Caco-2 (cell line): ENCODE results near the gene PPP1R3C. TPM values are rescaled to one million over a fixed set of nuclear protein-coding genes. Genes with fewer than 3 reads are reported as not detected.

Source experiments
- BruUV-seq: library from RNA; stranded (reverse); fragments of 400-500 nt; replicated peaks from 2 replicates; lab custom pipeline; 2021; lab: Mats Ljungman, UMichigan
- CTCF ChIA-PET: fragments of 300-600 bp; sonication (Branson Sonifier 250); formaldehyde crosslinking; loops from one replicate; lab custom pipeline; 2022; ENCODE audit warnings: antibody characterized with exemption; lab: Charles Lee
- POLR2A ChIA-PET: fragments of 300-600 bp; sonication (Branson Sonifier 250); formaldehyde crosslinking; loops from one replicate; lab custom pipeline; 2022; ENCODE audit warnings: antibody characterized with exemption; lab: Charles Lee
- DNase-seq, 2 experiments: peaks; one replicate each; pipeline versions ENCODE4 v3.0.0 to v3.0.0-alpha.2; 2020 to 2022
- H3K27me3 ChIP-seq: replicated peaks from 2 replicates; pipeline ENCODE4 v1.6.0; 2011; ENCODE audit warnings: low read length; ENCODE audit not compliant: control insufficient read depth, insufficient read depth
- H3K36me3 ChIP-seq: 2 replicates; pipeline ENCODE4 v1.5.1; 2011; ENCODE audit warnings: low read length; ENCODE audit not compliant: control insufficient read depth, insufficient read depth
- H3K4me1 ChIP-seq: fragments of 250-450 bp; sonication (Bioruptor Pico); 2 replicates; pipeline ENCODE4 v1.5.1; 2020; ENCODE audit warnings: mild to moderate bottlenecking
- H3K4me3 ChIP-seq: 2 replicates; pipeline ENCODE4 v1.5.1; 2011; ENCODE audit warnings: low read depth, mild to moderate bottlenecking, control low read depth, low read length
- H3K9me3 ChIP-seq: fragments of 250-450 bp; sonication (Bioruptor Pico); 2 replicates; pipeline ENCODE4 v1.5.1; 2020; ENCODE audit warnings: mild to moderate bottlenecking, moderate library complexity
- H3K27ac Mint-ChIP-seq: one replicate; pipeline ENCODE4 v1.8.0; 2022; ENCODE audit warnings: mixed read lengths; ENCODE audit not compliant: unreplicated experiment
- H3K27me3 Mint-ChIP-seq: one replicate; pipeline ENCODE4 v1.8.0; 2022; ENCODE audit warnings: mixed read lengths; ENCODE audit not compliant: insufficient read depth, unreplicated experiment
- H3K36me3 Mint-ChIP-seq: one replicate; pipeline ENCODE4 v1.8.0; 2022; ENCODE audit warnings: mild to moderate bottlenecking, mixed read lengths; ENCODE audit not compliant: insufficient read depth, unreplicated experiment
- H3K4me1 Mint-ChIP-seq: one replicate; pipeline ENCODE4 v1.8.0; 2022; ENCODE audit warnings: low read depth, mixed read lengths; ENCODE audit not compliant: unreplicated experiment
- H3K4me3 Mint-ChIP-seq: one replicate; pipeline ENCODE4 v1.8.0; 2022; ENCODE audit warnings: mild to moderate bottlenecking, moderate library complexity, mixed read lengths; ENCODE audit not compliant: unreplicated experiment
- H3K9me3 Mint-ChIP-seq: one replicate; pipeline ENCODE4 v1.8.0; 2022; ENCODE audit warnings: mixed read lengths; ENCODE audit not compliant: unreplicated experiment
- intact Hi-C: fragments of 100-400 bp; cut with micrococcal nuclease; formaldehyde crosslinking; loops from one replicate; pipeline ENCODE4 v1.10.0; 2022; ENCODE audit not compliant: unreplicated experiment
- total RNA-seq: library from RNA; stranded (reverse); gene quantifications from 2 replicates; pipeline ENCODE4 v1.2.3, GENCODE V29; 2022
- TF ChIP-seq, protein P1 (sequence below), 2 experiments: fragments of 200-600 bp in 1 of 2; IDR thresholded peaks; 1 replicate in 1 of 2; 2 replicates in 1 of 2; pipeline versions ENCODE4 v1.5.1 to v1.8.0; 2011 to 2022; ENCODE audit warnings: antibody characterized with exemption in 1 of 2, control low read depth in 1 of 2, inconsistent platforms in 1 of 2, low read depth in 1 of 2, low read length in 1 of 2, mild to moderate bottlenecking in 1 of 2, moderate library complexity in 1 of 2; ENCODE audit not compliant: insufficient read depth in 1 of 2, severe bottlenecking in 1 of 2, unreplicated experiment in 1 of 2

PPP1R3C gene
- total RNA-seq, 1 experiment from 2014 or later: not detected

DNA sequence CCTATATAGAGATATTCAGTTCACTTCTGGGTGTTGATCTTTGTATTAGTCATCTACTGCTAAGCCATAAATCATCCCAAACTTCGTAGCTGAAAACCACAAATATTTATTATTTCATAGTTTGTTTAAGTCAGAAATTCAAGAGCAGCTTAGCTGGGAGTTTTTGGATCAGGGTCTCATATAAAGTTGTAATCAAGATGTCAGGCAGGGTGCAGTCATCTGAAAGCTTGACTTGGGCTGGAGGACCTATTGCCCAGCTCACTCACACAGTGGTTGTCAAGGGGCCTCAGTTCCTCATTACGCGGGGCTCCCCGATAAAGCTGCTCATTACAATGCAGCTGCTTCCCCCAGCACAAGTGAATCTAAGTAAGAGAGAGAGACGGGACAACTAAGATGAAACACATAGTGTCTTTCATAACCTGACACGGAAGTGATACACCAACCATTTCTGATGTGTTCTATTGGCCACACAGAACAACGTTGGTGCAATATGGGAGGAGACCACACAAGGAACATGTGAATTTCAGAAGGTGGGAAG, 15.7 kb downstream of the PPP1R3C start:
- BruUV-seq: no TSS peak
- TF ChIP-seq, protein P1, sequence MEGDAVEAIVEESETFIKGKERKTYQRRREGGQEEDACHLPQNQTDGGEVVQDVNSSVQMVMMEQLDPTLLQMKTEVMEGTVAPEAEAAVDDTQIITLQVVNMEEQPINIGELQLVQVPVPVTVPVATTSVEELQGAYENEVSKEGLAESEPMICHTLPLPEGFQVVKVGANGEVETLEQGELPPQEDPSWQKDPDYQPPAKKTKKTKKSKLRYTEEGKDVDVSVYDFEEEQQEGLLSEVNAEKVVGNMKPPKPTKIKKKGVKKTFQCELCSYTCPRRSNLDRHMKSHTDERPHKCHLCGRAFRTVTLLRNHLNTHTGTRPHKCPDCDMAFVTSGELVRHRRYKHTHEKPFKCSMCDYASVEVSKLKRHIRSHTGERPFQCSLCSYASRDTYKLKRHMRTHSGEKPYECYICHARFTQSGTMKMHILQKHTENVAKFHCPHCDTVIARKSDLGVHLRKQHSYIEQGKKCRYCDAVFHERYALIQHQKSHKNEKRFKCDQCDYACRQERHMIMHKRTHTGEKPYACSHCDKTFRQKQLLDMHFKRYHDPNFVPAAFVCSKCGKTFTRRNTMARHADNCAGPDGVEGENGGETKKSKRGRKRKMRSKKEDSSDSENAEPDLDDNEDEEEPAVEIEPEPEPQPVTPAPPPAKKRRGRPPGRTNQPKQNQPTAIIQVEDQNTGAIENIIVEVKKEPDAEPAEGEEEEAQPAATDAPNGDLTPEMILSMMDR (IDR thresholded peaks at IDR 0.05; ENCODE audit: insufficient read depth in 1 of 2, low read depth in 1 of 2, low read length in 1 of 2, severe bottlenecking in 1 of 2, unreplicated experiment in 1 of 2): no peak
- Histone ChIP-seq H3K36me3 (no peaks in the 10 kb centered on the region), H3K9me3 (no peaks in the 10 kb centered on the region; the same call in 1 of the 2 replicates), H3K4me1 (no peaks in the 10 kb centered on the region), H3K27me3 (no peaks in the 10 kb centered on the region), H3K4me3 (no peak overlapping the region)
- intact Hi-C loops: no loop called here
- no peak for DNase-seq
- H3K4me1 Mint-ChIP-seq: no peaks in the 10 kb centered on the region
- H3K27me3 Mint-ChIP-seq: peaks cover 6% of the 10 kb centered on the region
- CTCF ChIA-PET: no interaction called here
- no peaks in the 10 kb centered on the region for H3K36me3 Mint-ChIP-seq
- POLR2A ChIA-PET: no interaction called here
- H3K4me3 Mint-ChIP-seq: no peak overlapping the region
- no peak overlapping the region for H3K27ac Mint-ChIP-seq
- no peaks in the 10 kb centered on the region for H3K9me3 Mint-ChIP-seq

DNA sequence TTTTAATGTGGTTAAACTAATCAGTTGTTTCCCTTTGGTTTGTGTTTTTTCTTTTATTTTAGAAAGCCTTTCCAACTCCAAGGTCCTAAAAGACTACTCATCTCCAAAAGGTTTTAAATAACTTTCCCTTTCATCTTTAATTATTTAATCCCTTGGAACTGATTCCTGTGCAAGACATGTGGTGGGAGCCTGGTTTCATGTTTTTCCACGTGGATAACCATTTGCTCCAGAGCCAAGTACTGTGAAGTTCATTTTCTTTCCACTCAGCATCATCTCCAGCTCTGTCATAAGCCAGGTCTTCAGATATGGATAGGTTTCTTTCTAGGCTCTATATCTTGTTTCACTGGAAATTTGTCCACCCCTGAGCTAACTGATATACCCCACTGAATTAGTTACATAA, 16.7 kb downstream of the PPP1R3C start:
- no peaks in the 10 kb centered on the region for H3K9me3 Mint-ChIP-seq

DNA sequence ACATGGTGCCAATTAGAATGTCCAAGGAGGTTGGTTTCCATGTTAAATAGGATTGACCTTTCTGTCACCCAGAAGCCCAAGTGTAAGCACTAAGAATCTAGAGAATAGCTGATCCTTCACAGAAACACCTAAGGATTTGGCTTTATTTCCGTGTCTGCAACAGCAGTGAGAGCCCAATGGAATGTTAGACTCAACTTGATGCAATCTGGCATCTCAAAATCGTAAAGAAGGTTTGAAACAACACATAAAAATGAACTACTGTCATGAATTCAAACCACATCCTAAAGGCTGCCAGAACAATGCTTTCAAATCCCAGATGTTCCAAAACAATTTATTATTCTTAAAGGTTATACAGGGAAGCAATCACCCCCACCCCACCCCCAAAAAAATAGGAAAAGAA, 18.6 kb downstream of the PPP1R3C start:
- no peaks in the 10 kb centered on the region for H3K9me3 Mint-ChIP-seq
- POLR2A ChIA-PET: no interaction called here
- Histone ChIP-seq H3K36me3 (no peaks in the 10 kb centered on the region), H3K4me1 (no peaks in the 10 kb centered on the region), H3K9me3 (no peaks in the 10 kb centered on the region), H3K4me3 (no peak overlapping the region), H3K27me3 (no peaks in the 10 kb centered on the region)
- no peak overlapping the region for H3K27ac Mint-ChIP-seq
- no peaks in the 10 kb centered on the region for H3K36me3 Mint-ChIP-seq
- H3K4me3 Mint-ChIP-seq: no peak overlapping the region
- intact Hi-C loops: no loop called here
- no peaks in the 10 kb centered on the region for H3K4me1 Mint-ChIP-seq
- TF ChIP-seq, protein P1 (IDR thresholded peaks at IDR 0.05; ENCODE audit: insufficient read depth in 1 of 2, low read depth in 1 of 2, low read length in 1 of 2, severe bottlenecking in 1 of 2, unreplicated experiment in 1 of 2): no peak
- no TSS peak for BruUV-seq
- no peak for DNase-seq
- CTCF ChIA-PET: no interaction called here
- peaks cover under 1% of the 10 kb centered on the region for H3K27me3 Mint-ChIP-seq

More for the DNA sequence above, 16.7 kb downstream of the PPP1R3C start:
- Histone ChIP-seq H3K4me3 (no peak overlapping the region), H3K9me3 (no peaks in the 10 kb centered on the region; the same call in 1 of the 2 replicates), H3K36me3 (no peaks in the 10 kb centered on the region), H3K27me3 (no peaks in the 10 kb centered on the region), H3K4me1 (no peaks in the 10 kb centered on the region)
- Mint-ChIP-seq H3K27ac (no peak overlapping the region), H3K4me1 (no peaks in the 10 kb centered on the region), H3K36me3 (no peaks in the 10 kb centered on the region), H3K4me3 (no peak overlapping the region), H3K27me3 (peaks cover 6% of the 10 kb centered on the region)
- TF ChIP-seq, protein P1 (IDR thresholded peaks at IDR 0.05; ENCODE audit: insufficient read depth in 1 of 2, low read depth in 1 of 2, low read length in 1 of 2, severe bottlenecking in 1 of 2, unreplicated experiment in 1 of 2): no peak
- intact Hi-C loops: no loop called here
- no TSS peak for BruUV-seq
- ChIA-PET POLR2A (no interaction called here), CTCF (no interaction called here)
- no peak for DNase-seq
